ENCODE data around the gene LRCH4. TPM values are rescaled to one million over a fixed set of nuclear protein-coding genes. Genes with fewer than 3 reads are reported as not detected.

LRCH4 gene
- total and polyA plus RNA-seq, 2 of the 13 experiments (the other 11 are each of a cell fraction or from before 2014, with no cell fraction given), result 7.0 to 9.3 TPM

DNA sequence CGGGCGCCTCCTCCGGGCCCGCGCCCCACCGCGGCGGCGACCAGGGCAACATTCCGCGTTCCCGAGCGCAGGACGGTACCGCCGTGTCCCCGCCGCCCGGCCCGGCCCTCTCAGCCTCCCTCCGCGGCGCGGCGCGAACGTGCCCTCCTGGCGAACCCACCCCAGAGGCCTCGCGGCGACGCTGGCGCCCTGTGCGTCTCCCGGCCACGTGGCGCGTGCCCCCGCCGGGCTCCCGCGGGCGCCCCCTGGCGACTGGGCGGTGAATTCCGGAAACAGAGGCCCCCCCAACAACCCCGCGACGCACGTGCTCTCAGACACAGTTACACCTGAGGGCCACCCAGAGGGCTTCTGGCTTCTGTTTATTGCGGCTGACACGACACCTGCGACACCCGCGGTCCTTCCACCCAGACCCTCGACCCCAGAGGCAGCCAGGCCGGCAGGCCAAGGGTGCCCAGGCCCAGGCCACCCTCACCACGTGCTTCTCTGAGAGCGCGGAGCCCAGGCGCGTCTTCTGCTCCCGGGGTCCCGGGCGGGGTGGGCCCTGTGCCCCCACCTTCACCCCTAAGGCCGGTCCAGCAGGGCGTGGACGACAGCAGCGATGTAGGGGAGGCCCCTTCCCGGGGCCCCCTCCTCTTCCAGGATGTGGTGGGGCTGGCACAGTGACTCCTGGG lies 12.1 kb downstream of the LRCH4 start, which contains the start of gene SAP25 (continued):
- TF ChIP-seq, protein P1, sequence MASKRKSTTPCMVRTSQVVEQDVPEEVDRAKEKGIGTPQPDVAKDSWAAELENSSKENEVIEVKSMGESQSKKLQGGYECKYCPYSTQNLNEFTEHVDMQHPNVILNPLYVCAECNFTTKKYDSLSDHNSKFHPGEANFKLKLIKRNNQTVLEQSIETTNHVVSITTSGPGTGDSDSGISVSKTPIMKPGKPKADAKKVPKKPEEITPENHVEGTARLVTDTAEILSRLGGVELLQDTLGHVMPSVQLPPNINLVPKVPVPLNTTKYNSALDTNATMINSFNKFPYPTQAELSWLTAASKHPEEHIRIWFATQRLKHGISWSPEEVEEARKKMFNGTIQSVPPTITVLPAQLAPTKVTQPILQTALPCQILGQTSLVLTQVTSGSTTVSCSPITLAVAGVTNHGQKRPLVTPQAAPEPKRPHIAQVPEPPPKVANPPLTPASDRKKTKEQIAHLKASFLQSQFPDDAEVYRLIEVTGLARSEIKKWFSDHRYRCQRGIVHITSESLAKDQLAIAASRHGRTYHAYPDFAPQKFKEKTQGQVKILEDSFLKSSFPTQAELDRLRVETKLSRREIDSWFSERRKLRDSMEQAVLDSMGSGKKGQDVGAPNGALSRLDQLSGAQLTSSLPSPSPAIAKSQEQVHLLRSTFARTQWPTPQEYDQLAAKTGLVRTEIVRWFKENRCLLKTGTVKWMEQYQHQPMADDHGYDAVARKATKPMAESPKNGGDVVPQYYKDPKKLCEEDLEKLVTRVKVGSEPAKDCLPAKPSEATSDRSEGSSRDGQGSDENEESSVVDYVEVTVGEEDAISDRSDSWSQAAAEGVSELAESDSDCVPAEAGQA (IDR thresholded peaks at IDR 0.05; ENCODE audit: low read depth), result peak; percentile 63; the same call in 1 of the 2 replicates
- TF ChIP-seq, protein P1 (CRISPR knock-in tag; IDR thresholded peaks at IDR 0.05; ENCODE audit: borderline replicate concordance), result no peak
- no peak for TF ChIP-seq TBX3 (IDR thresholded peaks at IDR 0.05; ENCODE audit: borderline replicate concordance)
- TF ChIP-seq ZFP36 (IDR thresholded peaks at IDR 0.05; ENCODE audit: borderline replicate concordance, low read depth, low read length, partially characterized antibody), result no peak
- TF ChIP-seq, protein P2, sequence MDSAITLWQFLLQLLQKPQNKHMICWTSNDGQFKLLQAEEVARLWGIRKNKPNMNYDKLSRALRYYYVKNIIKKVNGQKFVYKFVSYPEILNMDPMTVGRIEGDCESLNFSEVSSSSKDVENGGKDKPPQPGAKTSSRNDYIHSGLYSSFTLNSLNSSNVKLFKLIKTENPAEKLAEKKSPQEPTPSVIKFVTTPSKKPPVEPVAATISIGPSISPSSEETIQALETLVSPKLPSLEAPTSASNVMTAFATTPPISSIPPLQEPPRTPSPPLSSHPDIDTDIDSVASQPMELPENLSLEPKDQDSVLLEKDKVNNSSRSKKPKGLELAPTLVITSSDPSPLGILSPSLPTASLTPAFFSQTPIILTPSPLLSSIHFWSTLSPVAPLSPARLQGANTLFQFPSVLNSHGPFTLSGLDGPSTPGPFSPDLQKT (CRISPR knock-in tag; IDR thresholded peaks at IDR 0.05; ENCODE audit: borderline replicate concordance), result no peak
- TF ChIP-seq RFXANK (CRISPR knock-in tag; IDR thresholded peaks at IDR 0.05), result no peak
- TF ChIP-seq, protein P3, sequence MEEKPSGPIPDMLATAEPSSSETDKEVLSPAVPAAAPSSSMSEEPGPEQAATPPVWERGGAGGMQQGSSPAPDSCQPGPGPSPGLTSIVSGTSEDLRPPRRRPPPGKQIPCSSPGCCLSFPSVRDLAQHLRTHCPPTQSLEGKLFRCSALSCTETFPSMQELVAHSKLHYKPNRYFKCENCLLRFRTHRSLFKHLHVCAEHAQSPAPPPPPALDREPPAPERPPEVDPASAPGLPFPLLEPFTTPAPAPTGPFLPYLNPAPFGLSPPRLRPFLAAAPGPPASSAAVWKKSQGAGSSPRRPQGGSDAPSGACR (CRISPR knock-in tag; IDR thresholded peaks at IDR 0.05), result no peak
- TF ChIP-seq, protein P4, sequence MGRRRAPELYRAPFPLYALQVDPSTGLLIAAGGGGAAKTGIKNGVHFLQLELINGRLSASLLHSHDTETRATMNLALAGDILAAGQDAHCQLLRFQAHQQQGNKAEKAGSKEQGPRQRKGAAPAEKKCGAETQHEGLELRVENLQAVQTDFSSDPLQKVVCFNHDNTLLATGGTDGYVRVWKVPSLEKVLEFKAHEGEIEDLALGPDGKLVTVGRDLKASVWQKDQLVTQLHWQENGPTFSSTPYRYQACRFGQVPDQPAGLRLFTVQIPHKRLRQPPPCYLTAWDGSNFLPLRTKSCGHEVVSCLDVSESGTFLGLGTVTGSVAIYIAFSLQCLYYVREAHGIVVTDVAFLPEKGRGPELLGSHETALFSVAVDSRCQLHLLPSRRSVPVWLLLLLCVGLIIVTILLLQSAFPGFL (CRISPR knock-in tag; IDR thresholded peaks at IDR 0.05), result no peak
- no peak for TF ChIP-seq JARID2 (CRISPR knock-in tag; IDR thresholded peaks at IDR 0.05; ENCODE audit: insufficient replicate concordance)
- TF ChIP-seq ZSCAN30 (CRISPR knock-in tag; IDR thresholded peaks at IDR 0.05), result no peak
- TF ChIP-seq SALL2 (CRISPR knock-in tag; IDR thresholded peaks at IDR 0.05), result no peak
- TF ChIP-seq ZNF746 (CRISPR knock-in tag; IDR thresholded peaks at IDR 0.05), result no peak
- TF ChIP-seq SMAD1 (CRISPR knock-in tag; IDR thresholded peaks at IDR 0.05; ENCODE audit: borderline replicate concordance, low read depth), result no peak
- TF ChIP-seq SOX5 (CRISPR knock-in tag; IDR thresholded peaks at IDR 0.05; ENCODE audit: borderline replicate concordance), result no peak
- TF ChIP-seq RXRB (CRISPR knock-in tag; IDR thresholded peaks at IDR 0.05; ENCODE audit: borderline replicate concordance), result no peak
- peak; percentile 99 for TF ChIP-seq AGO1 (IDR thresholded peaks at IDR 0.05; ENCODE audit: low read depth, low read length, poor library complexity, severe bottlenecking)

Measured in HepG2 (cell line).